ENCODE measurements around the gene TTC3. TPM values are rescaled to one million over a fixed set of nuclear protein-coding genes. Genes with fewer than 3 reads are reported as not detected.

The TTC3 gene
- total and polyA plus RNA-seq, 10 of the 15 experiments (the other 5 are each of a cell fraction or from before 2014, with no cell fraction given): 23.1 to 94.9 (median 72.7) TPM

DNA sequence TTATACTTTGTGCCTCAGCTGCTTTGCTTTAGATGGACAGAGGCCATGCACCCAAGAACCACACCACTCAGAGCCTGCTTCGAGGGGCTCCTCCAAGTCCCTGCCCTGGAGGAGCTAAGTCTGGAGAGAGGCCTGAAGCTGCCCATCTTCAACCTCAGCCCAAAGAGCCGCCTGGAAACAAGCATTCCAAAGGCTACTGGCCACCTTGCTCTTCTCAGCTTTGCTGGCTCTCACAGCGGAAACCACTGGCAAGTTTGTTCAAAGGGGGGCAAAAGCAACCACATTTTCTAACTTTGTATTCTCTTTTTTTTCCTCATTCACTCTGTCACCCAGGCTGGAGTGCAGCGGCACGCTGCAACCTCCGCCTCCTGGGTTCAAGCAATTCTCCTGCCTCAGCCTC, 170.9 kb downstream of the TTC3 start:
- 81% methylated on average over 6 of the region's 6 CpGs for whole genome bisulfite sequencing (ENCODE audit: insufficient coverage, insufficient replicate concordance, low lambda C conversion rate, missing lambda C conversion rate)
- no peaks in the 10 kb centered on the region; the same call in 1 of the 2 replicates for H4K20me1 ChIP-seq (ENCODE audit: control insufficient read depth, insufficient read depth)
- H3K4me1 ChIP-seq (ENCODE audit: control insufficient read depth, insufficient read depth, low read length): peaks cover 5% of the 10 kb centered on the region
- RAD21 ChIA-PET (ENCODE audit: unreplicated experiment): no interaction called here
- DNase-seq (ENCODE audit: low read depth, low spot score) (no peak), FAIRE-seq (no peak), ATAC-seq (no peak)
- CTCF ChIA-PET: interaction anchor here (1.4 kb wide), 1 partner anchor 14 kb away, joined by 5 read pairs; no protein-coding TSS in a partner anchor
- POLR2A ChIA-PET: interaction anchor here (0.9 kb wide), 1 partner anchor 18 kb away, joined by 3 read pairs; no protein-coding TSS in a partner anchor
- SMC1A ChIA-PET (ENCODE audit: uncharacterized antibody, unreplicated experiment): interaction anchor here (0.5 to 2.1 kb wide), 6 partner anchors 10 to 219 kb away, joined by 3 to 6 read pairs (median 3); no protein-coding TSS in a partner anchor
- no peak overlapping the region for H3K9ac ChIP-seq (ENCODE audit: control insufficient read depth, insufficient read depth, low read length)
- no peak overlapping the region for H3K4me2 ChIP-seq (ENCODE audit: control insufficient read depth, insufficient read depth)
- no peaks in the 10 kb centered on the region for H3K27me3 ChIP-seq (replicated peaks in 1 of 2; ENCODE audit: control insufficient read depth in 2 of 2, insufficient read depth in 2 of 2, low read length in 1 of 2)
- in situ Hi-C loops (cut with MboI): no loop called here
- TF ChIP-seq SIN3A (IDR thresholded peaks at IDR 0.05; ENCODE audit: low read depth, low read length) (no peak), HCFC1 (IDR thresholded peaks at IDR 0.05; ENCODE audit: low read length) (no peak), PAX5 (IDR thresholded peaks at IDR 0.05; ENCODE audit: borderline replicate concordance, low read depth, low read length) (no peak), RAD21 (IDR thresholded peaks at IDR 0.05; ENCODE audit: insufficient read depth, low read depth, low read length) (no peak), BHLHE40 (IDR thresholded peaks at IDR 0.05; ENCODE audit: borderline replicate concordance in 1 of 2, low read depth in 2 of 2, low read length in 1 of 2) (no peak)
- TF ChIP-seq, protein P1, sequence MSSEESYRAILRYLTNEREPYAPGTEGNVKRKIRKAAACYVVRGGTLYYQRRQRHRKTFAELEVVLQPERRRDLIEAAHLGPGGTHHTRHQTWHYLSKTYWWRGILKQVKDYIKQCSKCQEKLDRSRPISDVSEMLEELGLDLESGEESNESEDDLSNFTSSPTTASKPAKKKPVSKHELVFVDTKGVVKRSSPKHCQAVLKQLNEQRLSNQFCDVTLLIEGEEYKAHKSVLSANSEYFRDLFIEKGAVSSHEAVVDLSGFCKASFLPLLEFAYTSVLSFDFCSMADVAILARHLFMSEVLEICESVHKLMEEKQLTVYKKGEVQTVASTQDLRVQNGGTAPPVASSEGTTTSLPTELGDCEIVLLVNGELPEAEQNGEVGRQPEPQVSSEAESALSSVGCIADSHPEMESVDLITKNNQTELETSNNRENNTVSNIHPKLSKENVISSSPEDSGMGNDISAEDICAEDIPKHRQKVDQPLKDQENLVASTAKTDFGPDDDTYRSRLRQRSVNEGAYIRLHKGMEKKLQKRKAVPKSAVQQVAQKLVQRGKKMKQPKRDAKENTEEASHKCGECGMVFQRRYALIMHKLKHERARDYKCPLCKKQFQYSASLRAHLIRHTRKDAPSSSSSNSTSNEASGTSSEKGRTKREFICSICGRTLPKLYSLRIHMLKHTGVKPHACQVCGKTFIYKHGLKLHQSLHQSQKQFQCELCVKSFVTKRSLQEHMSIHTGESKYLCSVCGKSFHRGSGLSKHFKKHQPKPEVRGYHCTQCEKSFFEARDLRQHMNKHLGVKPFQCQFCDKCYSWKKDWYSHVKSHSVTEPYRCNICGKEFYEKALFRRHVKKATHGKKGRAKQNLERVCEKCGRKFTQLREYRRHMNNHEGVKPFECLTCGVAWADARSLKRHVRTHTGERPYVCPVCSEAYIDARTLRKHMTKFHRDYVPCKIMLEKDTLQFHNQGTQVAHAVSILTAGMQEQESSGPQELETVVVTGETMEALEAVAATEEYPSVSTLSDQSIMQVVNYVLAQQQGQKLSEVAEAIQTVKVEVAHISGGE (CRISPR knock-in tag; IDR thresholded peaks at IDR 0.05): no peak
- TF ChIP-seq, protein P2, sequence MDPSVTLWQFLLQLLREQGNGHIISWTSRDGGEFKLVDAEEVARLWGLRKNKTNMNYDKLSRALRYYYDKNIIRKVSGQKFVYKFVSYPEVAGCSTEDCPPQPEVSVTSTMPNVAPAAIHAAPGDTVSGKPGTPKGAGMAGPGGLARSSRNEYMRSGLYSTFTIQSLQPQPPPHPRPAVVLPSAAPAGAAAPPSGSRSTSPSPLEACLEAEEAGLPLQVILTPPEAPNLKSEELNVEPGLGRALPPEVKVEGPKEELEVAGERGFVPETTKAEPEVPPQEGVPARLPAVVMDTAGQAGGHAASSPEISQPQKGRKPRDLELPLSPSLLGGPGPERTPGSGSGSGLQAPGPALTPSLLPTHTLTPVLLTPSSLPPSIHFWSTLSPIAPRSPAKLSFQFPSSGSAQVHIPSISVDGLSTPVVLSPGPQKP (IDR thresholded peaks at IDR 0.05; ENCODE audit: low read depth, low read length): no peak
- H3K36me3 ChIP-seq (ENCODE audit: control insufficient read depth in 2 of 2, insufficient read depth in 2 of 2, low read length in 1 of 2): peaks cover 0 to 3% of the 10 kb centered on the region in 2 experiments; a peak in 1 of 4 replicates
- H2AFZ ChIP-seq (ENCODE audit: control insufficient read depth, low read depth, low read length): no peak overlapping the region
- BruUV-seq (replicated peaks): no TSS peak
- intact Hi-C loops (cut with micrococcal nuclease; ENCODE audit: unreplicated experiment): no loop called here
- H3K4me3 ChIP-seq: no peak overlapping the region
- H3K79me2 ChIP-seq (ENCODE audit: control insufficient read depth, insufficient read depth, low read length): peaks cover 33% of the 10 kb centered on the region
- H3K27ac ChIP-seq (ENCODE audit: control insufficient read depth, insufficient read depth): no peak overlapping the region
- H3K9me3 ChIP-seq (replicated peaks; ENCODE audit: control insufficient read depth, insufficient read depth, low read length): no peaks in the 10 kb centered on the region

Measured in GM12878 (cell line).